AG08396 (cell line): ENCODE data around the gene PRDM4.

Source experiments
- DNase-seq: peaks from one replicate; pipeline ENCODE4 v3.0.0; 2012; ENCODE audit warnings: low spot score, mixed read lengths

PRDM4 gene

GRCh38 chr12:107695772-107696171 is 65.2 kb downstream of the PRDM4 start:
- DNase-seq, result peak; percentile 27

- DNase-seq, result peak; percentile 97
Observed at GRCh38 chr12:107685360-107686248, 75.3 kb downstream of the PRDM4 start, which contains the start of gene PWP1. PWP1 (plus strand) TSS chr12:107685799; CDS start chr12:107685900, 101 bp downstream.

- no peak for DNase-seq
Observed at GRCh38 chr12:107684990-107685359, 76.0 kb downstream of the PRDM4 start.

GRCh38 chr12:107684029-107684795 is 76.7 kb downstream of the PRDM4 start:
- no peak for DNase-seq
